PFSK-1 (cell line): Measurements from ENCODE around the gene ZNF14.

Experiments
- FOXP2 ChIP-seq: optimal IDR thresholded peaks from 2 replicates; pipeline ENCODE3; 2011; ENCODE audit warnings: borderline replicate concordance, control low read depth, inconsistent platforms; ENCODE audit not compliant: insufficient read depth; ENCODE audit errors: extremely low read length, extremely low read depth
- POLR2AphosphoS5 ChIP-seq: IDR thresholded peaks from 2 replicates; pipeline ENCODE4 v1.6.1; 2012; ENCODE audit warnings: low read depth, mild to moderate bottlenecking, control low read depth, low read length, moderate library complexity
- SIN3A ChIP-seq: IDR thresholded peaks from 2 replicates; pipeline ENCODE4 v1.6.1; 2012; ENCODE audit warnings: mild to moderate bottlenecking, low read length, moderate library complexity, borderline replicate concordance; ENCODE audit not compliant: insufficient read depth
- TAF1 ChIP-seq: IDR thresholded peaks from 2 replicates; pipeline ENCODE4 v1.6.1; 2012; ENCODE audit warnings: low read length, control low read depth, borderline replicate concordance; ENCODE audit not compliant: insufficient read depth
- TF ChIP-seq, protein P1 (sequence below), 2 experiments: IDR thresholded peaks; 2 replicates each; pipeline versions ENCODE4 v1.6.1 to v1.8.0; 2011 to 2012; ENCODE audit warnings: low read depth in 2 of 2, low read length in 2 of 2, control low read depth in 1 of 2, inconsistent platforms in 1 of 2, mild to moderate bottlenecking in 1 of 2, moderate library complexity in 1 of 2; ENCODE audit not compliant: insufficient read depth in 1 of 2

Gene ZNF14

GRCh38 chr19:19775891-19776205, 42.9 kb upstream of the ZNF14 start:
- TF ChIP-seq SIN3A (no peak), FOXP2 (no peak), POLR2AphosphoS5 (no peak), TAF1 (no peak)
- TF ChIP-seq, protein P1, sequence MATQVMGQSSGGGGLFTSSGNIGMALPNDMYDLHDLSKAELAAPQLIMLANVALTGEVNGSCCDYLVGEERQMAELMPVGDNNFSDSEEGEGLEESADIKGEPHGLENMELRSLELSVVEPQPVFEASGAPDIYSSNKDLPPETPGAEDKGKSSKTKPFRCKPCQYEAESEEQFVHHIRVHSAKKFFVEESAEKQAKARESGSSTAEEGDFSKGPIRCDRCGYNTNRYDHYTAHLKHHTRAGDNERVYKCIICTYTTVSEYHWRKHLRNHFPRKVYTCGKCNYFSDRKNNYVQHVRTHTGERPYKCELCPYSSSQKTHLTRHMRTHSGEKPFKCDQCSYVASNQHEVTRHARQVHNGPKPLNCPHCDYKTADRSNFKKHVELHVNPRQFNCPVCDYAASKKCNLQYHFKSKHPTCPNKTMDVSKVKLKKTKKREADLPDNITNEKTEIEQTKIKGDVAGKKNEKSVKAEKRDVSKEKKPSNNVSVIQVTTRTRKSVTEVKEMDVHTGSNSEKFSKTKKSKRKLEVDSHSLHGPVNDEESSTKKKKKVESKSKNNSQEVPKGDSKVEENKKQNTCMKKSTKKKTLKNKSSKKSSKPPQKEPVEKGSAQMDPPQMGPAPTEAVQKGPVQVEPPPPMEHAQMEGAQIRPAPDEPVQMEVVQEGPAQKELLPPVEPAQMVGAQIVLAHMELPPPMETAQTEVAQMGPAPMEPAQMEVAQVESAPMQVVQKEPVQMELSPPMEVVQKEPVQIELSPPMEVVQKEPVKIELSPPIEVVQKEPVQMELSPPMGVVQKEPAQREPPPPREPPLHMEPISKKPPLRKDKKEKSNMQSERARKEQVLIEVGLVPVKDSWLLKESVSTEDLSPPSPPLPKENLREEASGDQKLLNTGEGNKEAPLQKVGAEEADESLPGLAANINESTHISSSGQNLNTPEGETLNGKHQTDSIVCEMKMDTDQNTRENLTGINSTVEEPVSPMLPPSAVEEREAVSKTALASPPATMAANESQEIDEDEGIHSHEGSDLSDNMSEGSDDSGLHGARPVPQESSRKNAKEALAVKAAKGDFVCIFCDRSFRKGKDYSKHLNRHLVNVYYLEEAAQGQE (IDR thresholded peaks at IDR 0.05; ENCODE audit: insufficient read depth in 1 of 2, low read depth in 2 of 2, low read length in 2 of 2) = no peak

DNA sequence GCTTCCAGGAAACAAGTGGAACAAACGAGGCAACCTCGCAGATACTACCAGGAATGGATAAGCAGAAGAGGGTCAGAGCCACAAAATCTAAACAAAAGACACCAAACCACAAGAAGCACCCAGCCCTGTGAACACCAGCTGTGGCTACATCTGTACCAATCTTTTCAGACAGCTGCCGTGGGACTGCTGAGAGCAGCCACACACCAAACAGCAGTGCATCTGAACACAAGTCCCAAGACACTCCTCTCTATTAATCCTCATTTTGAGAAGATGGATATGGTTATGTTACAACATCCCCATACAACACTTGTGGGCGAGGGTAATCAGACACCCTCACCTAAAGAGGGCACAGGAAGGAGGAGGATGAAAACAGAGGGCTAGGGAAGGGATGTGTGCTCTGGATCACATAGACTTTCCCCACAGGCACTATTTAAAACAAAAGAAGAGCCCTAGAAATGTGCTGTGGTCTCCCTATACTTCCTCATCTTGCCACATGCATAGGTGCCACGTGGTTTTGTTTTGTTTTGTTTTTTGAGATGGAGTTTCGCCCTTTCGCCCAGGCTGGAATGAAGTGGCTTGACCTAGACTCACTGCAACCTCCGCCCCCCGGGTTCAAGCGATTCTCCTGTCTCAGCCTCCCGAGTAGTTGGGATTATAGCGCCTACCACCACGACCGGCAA, 41.6 kb upstream of the ZNF14 start:
- TF ChIP-seq FOXP2 = no peak

DNA sequence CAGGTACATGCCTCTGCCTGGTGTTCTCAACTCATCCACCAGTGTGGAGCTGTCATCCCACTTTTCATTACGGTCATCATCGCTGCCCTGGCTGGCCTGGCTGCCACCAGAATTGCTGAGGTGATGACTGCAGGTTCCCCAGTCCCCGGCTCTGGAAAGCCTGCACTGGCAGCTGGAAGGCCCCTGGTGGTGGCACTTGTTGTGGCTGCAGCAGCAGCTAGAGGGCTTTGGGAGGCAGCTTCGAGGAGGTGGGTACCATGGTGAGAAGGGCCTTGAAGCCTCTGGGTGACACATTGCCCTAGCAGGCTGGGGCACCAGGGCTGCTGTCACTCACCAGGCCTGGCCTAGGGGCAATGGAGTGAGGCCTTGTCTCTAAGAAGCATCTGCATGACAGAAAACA, 25.3 kb upstream of the ZNF14 start:
- TF ChIP-seq, protein P1 (IDR thresholded peaks at IDR 0.05; ENCODE audit: insufficient read depth in 1 of 2, low read depth in 2 of 2, low read length in 2 of 2) = no peak
- TF ChIP-seq TAF1 = no peak
- no peak for TF ChIP-seq SIN3A
- no peak for TF ChIP-seq POLR2AphosphoS5
- no peak for TF ChIP-seq FOXP2

DNA sequence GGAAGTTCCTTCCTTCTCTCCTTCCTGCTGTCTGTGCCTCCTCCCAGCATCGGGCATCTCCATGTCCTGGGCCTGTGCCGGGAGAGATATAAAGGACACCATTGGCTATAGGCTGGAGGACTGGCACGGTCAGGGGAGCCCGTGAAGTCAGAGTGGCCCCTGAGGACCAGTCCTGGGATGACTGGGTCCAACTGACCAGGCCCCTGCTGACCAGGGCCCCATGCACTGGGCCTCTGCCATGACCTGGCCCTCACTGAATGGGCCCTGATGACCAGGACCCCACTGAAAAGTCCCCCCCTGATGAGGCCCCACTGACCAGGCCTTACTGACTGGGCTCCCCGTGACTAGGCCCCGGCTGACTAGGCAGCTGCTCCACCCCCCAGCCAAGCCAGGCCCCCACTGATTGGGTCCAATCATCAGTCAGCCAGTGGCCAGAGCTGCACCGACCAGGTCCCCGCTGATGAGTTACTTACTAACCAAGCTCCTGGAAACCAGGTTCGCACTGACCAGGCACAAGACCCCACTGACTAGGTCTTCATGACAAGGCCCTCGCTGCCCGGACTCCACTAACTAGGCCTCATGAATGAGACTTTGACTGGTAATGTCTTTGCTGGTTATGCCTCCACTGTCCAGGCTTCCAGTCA, 20.0 kb upstream of the ZNF14 start:
- TF ChIP-seq TAF1 (no peak), SIN3A (no peak), FOXP2 (no peak), POLR2AphosphoS5 (no peak)
- TF ChIP-seq, protein P1 (IDR thresholded peaks at IDR 0.05; ENCODE audit: insufficient read depth in 1 of 2, low read depth in 2 of 2, low read length in 2 of 2) = no peak

DNA sequence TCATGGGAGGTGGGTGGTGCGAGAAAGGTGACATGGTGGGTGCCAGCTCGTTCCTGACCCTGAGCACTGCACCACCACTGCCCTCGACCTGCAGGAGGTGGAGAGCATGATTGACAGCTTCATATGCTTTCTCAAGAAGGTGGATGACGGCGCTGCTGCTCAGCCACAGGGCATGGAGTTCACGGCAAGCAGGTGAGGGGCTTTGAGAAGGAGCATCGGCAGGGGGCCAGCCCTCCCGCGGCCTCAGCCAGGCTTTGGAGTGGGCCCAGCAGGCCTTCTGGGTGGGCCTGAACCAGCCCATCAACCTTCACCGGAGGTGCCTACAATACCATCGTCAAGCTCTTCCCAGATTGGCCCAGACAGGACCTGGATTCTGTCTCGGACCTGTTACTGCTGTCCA, 18.9 kb upstream of the ZNF14 start:
- TF ChIP-seq, protein P1 (IDR thresholded peaks at IDR 0.05; ENCODE audit: insufficient read depth in 1 of 2, low read depth in 2 of 2, low read length in 2 of 2) = no peak
- no peak for TF ChIP-seq SIN3A
- no peak for TF ChIP-seq TAF1
- TF ChIP-seq FOXP2 = no peak
